NCI-H128 (cell line): ENCODE measurements around the gene BBX.

Experiments
- DNase-seq: peaks from one replicate; lab custom pipeline; 2025; ENCODE audit not compliant: unreplicated experiment; lab: John Stamatoyannopoulos, UW

Gene BBX

GRCh38 chr3:107795514-107796094 lies 272.8 kb downstream of the BBX start:
- no peak for DNase-seq

GRCh38 chr3:107796791-107797190 lies 274.0 kb downstream of the BBX start:
- no peak for DNase-seq

GRCh38 chr3:107797586-107797985 lies 274.8 kb downstream of the BBX start:
- no peak for DNase-seq

DNA sequence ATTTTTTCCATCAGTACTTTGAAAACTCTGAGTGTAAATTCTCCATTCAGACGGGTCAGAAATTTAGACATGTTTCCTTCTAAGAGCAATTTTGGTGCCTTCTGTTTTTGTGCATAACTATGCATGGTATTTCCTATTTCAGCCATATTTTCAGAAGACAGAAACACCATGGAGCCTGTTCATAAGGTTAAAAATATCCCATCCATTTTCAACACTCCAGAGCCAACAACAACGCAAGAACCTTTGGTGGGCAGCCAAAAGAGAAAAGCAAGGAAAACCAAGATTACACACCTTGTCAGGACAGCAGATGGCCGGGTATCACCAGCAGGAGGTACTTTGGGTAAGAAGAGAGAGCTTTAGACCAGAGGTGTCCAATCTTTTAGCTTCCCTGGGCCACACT lies 275.6 kb downstream of the BBX start:
- no peak for DNase-seq

DNA sequence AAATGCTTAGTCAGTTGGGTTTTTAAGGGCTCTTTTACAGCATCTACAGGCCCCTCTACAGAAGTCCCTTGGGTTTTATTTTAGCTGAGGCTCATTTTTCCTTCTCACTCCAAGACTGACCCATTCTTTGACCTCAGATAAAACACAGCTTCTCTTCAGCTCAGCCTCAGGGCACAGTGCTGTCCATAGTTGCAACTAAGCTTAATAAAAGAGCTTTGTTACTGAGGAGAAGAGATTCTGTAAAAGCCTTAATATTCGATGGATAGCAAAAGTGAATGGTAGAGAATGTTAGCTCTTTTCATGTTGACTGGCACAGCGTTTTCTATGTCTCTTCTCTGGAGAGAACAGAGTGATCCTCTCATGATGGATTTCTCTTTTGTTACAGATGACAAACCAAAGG lies 277.9 kb downstream of the BBX start:
- no peak for DNase-seq

DNA sequence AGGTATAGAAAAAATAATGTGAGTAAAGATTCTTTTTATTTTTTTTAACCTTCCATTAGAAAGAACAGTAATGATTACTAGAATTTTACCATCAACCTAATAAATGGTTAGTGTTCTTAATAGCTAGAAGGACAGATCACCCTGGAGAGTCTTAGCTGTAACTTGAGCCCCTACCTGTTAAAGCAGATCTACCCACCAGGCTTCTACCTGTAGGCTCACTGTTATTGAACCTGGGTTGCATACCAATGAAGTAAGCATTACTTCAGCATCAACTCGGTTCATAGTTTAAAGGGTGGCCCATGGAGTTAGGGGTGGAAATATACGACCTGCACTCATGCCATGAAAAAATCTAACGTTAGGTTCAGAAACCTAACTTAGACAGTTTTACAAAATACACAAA lies 280.4 kb downstream of the BBX start:
- DNase-seq = no peak

GRCh38 chr3:107806021-107806420 lies 283.3 kb downstream of the BBX start:
- no peak for DNase-seq

DNA sequence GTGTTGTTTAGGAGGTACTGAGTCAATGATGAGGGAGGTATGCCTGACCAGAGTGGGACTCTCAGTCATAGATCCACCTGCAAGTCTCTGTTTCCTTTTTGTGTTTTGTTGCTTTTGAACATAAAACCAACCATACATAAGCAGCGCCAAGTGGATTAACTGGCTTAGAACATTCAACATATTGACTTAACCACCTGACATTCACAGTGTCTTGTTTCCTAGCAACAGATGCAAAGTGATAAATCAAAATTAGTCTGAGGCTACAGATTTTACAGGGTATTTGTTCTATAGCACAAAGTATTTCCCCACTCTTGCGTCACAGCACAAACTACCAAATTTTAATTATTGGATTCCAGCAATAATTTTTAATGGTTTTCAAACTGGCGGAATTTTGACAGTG lies 283.8 kb downstream of the BBX start:
- no peak for DNase-seq

GRCh38 chr3:107810171-107811071 lies 287.7 kb downstream of the BBX start:
- no peak for DNase-seq

GRCh38 chr3:107813026-107813425 lies 290.3 kb downstream of the BBX start:
- no peak for DNase-seq

GRCh38 chr3:107816107-107816506 lies 293.3 kb downstream of the BBX start:
- DNase-seq = no peak

GRCh38 chr3:107817076-107817475 lies 294.3 kb downstream of the BBX start:
- DNase-seq = no peak

DNA sequence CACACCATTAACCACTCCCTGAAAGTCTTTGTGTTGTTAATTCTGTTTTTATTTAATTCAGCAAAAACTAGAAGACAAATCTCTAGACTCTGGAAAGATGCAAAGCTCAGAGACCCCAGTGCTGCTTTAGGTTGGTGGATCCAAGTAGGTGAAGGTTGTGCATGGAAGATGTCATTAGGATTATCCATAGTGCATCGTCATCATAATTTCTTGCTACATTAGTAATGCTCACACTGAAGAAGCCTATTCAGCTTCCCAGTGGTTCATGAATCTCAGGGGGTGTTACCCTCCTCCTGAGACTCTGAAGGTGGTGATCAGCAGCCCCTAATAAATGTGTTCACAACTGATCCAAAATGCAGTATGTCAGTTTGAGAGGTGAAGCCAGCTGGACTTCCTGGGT lies 295.3 kb downstream of the BBX start:
- DNase-seq = no peak

DNA sequence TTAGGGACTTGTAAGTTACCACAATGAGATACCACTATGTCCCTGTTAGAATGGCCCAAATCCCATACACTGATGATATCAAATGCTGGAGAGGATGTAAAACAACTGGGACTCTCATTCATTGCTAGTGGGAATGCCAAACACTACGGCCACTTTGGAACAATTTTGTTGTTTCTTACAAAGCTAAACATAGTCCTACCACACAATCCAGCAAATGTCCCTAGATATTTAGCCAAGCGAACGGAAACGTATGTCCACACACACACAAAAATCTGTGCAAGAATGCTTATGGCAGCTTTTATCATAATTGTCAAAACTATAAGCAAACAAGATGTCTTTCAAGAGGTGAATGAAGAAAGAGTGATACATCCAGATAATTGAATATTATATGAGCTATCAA lies 296.9 kb downstream of the BBX start:
- DNase-seq = no peak

DNA sequence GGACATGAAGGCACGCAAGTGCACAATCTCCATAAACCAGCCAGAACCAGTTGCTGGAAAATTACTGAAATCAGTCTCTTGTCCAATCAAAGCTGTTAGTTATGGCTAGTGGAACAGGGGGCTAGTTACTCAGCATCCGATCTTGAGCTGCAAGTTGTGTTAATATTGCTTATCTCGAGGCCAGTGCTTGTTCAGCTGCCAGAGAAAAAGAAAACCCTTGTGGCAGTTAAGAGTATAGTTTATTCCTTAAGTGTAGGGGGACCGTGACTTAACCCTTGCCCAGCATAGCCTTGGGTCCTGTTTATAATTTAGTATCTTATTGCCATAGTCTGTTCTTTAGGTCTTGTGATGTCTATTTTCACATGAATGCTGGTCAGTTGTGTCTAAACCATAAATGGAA lies 299.5 kb downstream of the BBX start:
- DNase-seq = no peak

DNA sequence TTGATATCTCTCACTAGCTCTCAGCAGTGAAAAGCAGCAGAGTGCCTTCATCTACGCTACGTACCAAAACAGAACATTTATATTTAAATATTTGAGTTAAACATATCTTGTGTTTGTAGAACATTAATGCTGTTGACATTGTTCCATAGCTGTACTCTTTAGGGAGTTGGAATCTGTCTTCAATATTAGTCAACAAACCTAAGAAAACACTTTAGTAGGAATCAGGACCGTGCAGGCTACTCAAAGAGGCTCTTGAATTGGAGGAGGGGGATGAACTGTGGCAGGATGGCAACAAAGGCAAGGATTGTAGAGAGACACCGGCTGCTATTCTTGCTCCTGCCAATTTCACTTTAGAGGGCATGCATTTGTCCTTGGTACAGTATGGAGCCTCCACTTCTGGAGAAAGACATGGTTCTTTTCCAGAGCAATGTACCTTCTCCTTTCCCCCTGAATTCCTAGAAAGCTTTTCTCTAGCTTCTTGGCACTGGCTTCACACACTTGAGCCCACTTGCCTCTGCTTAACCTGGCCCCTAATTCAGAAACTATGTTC lies 302.1 kb downstream of the BBX start:
- DNase-seq = no peak

DNA sequence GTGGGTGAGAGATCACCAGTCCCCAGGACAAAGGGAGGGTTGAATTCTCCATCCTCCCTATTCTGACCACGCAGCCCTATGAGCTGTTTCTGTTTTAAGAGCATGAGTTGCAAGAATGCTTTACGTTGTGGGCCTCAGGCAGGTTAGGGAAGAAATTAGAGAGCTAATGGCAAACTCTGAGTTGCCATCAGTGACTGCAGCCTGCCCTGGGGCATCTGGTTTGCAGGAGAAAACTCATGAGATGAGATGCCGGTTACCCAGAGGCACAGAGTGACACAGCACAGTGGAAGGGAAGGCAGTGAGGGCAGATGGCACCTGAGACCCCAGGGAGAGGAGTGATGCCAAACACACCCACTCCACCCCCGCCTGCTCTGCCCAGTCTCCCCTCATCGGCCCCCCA lies 302.8 kb downstream of the BBX start:
- no peak for DNase-seq

- DNase-seq = no peak
These were observed 304.0 kb downstream of the BBX start for GRCh38 chr3:107826727-107827126.

DNA sequence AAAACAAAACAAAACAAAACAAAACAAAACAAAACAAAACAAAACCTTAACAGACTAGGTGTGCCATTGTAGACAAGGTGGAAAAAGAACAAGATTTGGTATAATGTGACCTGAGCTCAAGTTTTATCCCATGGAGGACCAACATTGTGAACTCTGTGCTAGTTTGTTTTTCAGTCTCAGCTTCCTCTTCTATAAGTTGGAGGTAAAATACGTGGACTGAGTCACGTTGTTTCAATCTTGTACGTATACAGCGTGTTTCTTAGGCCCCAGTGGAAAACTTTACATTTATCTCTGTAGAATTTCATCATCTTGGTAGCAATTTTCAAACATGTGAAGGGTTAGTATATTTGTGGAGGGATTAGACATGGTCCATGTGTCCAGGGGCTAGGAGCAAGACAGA lies 306.4 kb downstream of the BBX start:
- DNase-seq = no peak

DNA sequence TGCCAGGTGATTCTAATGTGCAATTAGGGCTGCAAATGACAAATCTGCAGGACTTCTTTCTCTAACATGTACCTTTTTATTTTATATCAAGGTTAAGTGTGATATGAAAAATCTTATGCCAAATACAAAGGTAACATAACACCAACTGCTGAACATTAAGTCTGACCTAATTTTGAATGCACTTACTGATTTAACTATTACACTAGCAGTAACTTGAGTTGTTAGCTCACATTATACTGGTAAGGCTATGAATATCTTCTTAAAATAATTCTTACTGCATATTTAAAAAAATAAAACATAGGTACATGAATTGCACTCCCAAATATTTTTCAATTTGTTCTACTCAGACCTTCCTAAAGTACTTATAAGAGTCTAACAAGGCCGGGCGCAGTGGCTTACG lies 308.8 kb downstream of the BBX start:
- no peak for DNase-seq

DNA sequence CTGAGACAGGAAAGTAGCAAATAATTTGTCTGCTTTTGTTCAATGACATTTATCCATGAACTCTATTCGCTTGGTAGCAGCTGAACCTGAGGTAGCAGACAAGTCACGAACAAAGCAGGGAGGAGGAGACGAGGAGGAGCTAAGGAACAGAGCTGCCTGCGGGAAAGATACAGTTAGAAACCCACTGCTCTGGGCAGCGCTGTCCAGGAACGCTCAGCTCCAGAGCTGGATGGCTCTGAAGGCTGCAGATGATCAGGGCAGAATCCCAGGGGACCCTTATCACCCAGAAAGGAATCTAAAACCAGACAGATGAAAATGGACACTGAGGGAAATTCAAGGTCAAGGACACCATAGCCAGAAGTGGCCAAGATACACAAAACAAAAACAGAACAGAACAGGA lies 310.3 kb downstream of the BBX start:
- DNase-seq = no peak

DNA sequence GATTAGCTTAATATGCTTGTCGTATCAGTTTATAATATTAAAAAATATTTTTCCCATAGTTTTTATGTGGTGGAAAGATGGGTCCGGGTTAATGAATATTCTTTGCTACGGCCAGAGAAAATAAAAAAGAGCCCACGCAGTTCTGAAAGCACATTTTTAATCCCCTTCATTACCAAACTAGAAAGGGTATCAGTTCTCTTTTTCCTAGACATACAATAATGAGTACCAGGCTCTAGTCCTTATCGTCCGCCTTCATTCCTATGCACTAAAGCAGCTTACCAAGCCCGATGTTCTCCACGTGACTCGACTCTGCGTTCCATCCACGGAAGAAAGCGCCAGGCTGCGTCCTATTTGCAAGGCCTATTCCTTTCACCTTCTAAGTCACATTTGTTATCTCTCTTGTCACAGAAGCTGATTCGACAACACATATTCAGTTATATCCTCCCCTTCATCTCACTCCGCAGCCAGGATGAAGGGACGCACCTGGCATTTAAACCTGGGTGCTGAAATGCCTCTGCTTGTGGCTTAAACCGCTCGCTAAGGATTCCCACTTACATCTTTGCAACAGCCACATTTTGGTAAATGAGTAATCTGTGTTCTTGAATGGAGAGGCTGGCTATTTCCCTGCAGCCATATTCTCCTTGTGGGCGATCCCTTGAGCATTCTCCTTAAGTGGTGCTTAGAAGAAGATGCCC lies 311.1 kb downstream of the BBX start:
- DNase-seq = no peak
